NCI-H2081 treated with DMSO at 0.1 percent for 48 hours (cell line): ENCODE measurements around the gene CCDC192.
"Not testable (repeated sequence)": the region's sequence is repeated elsewhere in the genome, so short reads cannot be mapped to it uniquely, and the experiment has no call there.

Experiments used
- DNase-seq: peaks from one replicate; lab custom pipeline; 2025; lab: John Stamatoyannopoulos, UW

Gene CCDC192, protein sequence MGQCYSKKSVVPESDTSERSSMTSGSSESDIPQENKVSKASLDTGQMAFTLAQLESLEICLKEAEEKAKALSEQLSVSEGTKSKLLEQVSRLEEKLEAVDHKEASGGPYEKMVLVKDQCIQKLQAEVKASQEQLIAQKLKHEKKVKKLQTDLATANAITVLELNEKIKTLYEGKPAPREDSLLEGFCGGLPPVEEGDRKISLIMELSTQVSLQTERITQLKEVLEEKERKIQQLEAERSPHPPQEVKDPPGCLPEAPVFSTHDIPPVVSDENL

GRCh38 chr5:127702926-127703561 is at the start of gene CCDC192:
Gene CCDC192 (plus strand): TSS chr5:127703391. CDS start chr5:127703446, 55 bp downstream.
- DNase-seq: no peak

DNA sequence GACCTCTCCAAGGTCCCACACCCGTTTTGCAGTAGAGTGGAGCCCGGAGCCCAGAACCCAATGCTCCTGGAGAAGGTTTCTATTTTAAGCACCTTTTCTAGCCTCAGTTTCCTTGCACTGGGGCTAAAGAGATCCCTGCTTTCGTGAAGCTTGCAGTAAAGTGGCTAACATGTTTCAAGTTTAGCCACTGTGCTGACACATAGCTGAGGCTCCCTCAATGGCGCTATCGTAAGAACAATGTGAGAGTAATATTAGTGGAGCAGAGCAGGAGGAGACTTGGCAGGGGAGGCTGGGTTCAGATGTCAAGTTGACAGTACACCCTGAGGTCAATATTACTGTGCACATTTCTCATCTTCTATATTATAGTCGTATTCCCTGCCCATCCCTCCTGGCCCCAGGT is 46.4 kb upstream of the CCDC192 start:
- DNase-seq: no peak

GRCh38 chr5:127660047-127660733 is 43.0 kb upstream of the CCDC192 start:
- no peak for DNase-seq

- no peak for DNase-seq
These were observed 39.1 kb upstream of the CCDC192 start for GRCh38 chr5:127664093-127664492.

DNA sequence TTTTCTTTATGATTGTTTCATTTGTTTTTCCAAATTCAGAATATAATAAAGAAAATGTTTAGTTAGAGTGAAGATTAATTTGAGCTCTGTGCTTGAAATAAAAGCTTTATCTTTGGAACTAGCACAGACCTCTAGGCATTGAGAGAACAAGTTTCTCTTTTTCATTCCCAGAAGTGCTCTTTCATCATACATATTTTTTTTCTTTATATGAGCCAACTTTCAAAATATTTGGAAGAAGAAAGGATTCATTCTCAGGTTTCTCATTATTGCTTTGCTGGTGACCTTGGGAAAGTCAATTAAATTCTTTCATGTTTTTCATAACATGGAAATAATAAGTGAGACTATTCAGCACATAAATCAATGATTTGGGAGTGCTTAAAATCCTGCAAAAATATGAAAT is 37.5 kb upstream of the CCDC192 start:
- no peak for DNase-seq

DNA sequence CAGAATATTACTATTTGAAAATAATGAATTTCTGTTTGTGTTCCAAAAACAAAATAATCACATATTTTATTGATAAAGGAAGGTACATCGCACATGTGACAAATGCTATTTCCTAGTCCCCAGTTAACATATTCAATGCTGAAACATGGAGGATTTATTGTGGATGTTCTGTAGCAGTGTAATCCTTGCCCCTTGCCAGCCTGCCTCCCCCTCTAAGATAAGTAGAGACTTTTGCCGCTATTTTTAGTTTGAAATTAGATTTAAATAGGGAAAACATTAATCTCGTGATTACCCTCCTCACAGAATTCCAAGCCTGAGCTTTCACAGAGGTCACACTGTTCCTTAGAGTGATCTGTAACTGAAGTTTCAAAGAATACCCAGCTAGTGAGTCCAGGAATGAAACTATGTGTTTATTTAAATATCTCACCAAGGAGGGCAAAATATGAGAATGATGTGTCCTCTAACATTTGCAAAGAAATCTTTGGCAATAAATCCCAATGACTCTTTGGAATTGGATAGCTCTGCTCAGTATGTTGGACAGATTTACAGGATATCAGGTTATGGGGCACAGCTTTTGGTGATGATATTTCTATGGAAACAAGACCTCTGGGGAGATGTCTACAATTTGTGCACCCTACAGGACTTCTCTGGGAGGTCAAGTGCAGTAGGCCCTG is 37.0 kb upstream of the CCDC192 start:
- DNase-seq: no peak

DNA sequence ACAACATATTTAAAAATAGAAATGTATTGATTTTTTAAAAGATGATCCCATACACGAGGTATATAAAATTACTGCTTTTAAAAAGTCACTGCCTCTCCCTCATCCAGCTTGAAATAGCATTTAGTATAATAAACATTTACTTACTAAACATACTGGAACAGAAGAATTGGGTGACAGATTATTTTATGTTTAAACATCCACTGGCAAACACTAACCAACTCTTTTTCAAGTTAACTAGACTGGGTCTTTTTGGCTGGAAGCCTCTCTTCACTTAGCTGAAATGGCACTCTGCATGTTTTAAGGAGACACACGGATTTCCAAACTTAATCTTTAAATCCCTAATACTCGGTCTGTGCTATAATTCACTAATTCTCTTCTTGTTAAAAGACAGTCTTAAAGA is 35.3 kb upstream of the CCDC192 start:
- no peak for DNase-seq

GRCh38 chr5:127671218-127671617 is 32.0 kb upstream of the CCDC192 start:
- no peak for DNase-seq

GRCh38 chr5:127673117-127673800 is 29.9 kb upstream of the CCDC192 start:
- DNase-seq: no peak

- not testable (repeated sequence) for DNase-seq
These were observed 26.2 kb upstream of the CCDC192 start for GRCh38 chr5:127676951-127677350.

DNA sequence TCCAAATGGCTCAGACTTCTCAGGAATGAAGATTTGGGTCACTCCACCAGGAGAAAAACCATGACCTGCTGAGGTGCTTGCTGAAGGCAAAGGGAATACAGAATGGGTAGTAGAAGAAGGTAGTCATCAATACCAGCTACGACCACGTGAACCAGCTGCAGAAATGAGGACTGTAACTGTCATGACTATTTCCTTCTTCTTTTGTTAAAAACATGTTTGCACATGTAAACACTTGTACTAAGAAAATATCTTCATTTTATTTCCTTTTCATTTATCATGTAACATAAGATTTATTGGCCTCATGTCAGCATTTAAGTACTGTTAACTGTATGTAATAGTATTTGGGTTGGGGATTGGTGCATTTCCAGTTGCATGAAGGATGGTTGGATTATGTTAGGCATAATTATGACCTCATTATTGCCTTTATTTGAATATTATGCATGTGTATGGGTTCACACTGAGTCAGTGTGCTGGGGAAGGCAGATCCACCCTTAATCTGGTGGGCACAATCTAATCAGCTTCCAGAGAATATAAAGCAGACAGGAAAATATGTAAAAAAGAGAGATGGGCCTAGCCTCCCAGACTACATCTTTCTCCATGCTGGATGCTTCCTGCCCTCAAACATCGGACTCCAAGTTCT is 23.4 kb upstream of the CCDC192 start:
- DNase-seq: not testable (repeated sequence)

- no peak for DNase-seq
These were observed 22.6 kb upstream of the CCDC192 start for GRCh38 chr5:127680595-127680994.

- no peak for DNase-seq
These were observed 20.2 kb upstream of the CCDC192 start for GRCh38 chr5:127683008-127683407.

- no peak for DNase-seq
These were observed 18.3 kb upstream of the CCDC192 start for GRCh38 chr5:127684726-127685467.

- DNase-seq: no peak
These were observed 17.5 kb upstream of the CCDC192 start for GRCh38 chr5:127685662-127686061.

DNA sequence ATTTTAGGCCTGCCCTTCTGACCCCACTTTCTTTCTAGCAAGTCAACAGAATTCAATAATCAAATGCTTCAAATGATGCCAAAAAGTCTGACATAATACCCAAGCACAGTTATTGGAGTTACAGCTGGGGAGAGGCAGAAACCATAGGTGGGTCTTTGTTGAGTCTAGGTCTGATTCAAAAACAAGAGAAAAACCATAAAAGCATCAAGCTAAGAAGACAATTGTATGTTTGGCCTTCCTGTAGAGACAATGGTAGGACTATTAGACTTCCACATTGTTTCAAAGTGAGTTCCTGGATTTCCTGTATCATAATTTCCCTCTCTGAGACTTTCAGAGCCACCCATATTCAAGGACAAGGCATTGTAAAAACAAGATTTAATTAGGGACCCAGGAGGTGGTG is 16.8 kb upstream of the CCDC192 start:
- DNase-seq: no peak

DNA sequence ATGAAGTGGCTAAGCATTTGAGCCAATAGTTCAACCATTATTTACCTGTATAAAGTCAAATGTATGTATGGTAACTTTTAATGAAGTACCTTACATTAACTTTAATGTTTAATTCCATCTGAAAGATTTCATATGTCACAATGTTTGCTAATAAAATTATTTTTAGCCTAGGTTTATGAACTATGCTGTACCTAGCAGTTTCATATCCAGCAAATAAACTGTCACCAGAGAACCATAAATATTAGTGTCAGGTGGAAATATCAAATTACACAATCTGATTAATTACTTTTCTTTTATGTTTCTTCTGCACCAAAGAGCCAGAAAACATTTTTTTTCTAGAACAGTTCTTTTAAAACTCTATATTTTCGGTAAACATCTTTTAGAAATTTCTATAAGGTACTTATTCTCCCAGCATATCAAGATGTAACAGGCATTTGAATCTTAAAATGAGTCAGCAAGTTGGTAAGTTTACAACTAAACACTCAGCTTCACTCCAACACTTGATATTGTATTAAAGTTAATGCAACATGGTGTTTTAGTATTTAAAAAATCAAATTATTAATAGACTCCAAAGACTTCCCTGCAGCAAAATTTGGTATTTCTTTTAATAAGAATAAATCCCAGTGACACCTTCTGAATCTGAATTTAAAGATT is 8.5 kb upstream of the CCDC192 start:
- no peak for DNase-seq

GRCh38 chr5:127695346-127695745 is 7.8 kb upstream of the CCDC192 start:
- no peak for DNase-seq

- DNase-seq: no peak
These were observed 6.5 kb upstream of the CCDC192 start for GRCh38 chr5:127696683-127697082.

DNA sequence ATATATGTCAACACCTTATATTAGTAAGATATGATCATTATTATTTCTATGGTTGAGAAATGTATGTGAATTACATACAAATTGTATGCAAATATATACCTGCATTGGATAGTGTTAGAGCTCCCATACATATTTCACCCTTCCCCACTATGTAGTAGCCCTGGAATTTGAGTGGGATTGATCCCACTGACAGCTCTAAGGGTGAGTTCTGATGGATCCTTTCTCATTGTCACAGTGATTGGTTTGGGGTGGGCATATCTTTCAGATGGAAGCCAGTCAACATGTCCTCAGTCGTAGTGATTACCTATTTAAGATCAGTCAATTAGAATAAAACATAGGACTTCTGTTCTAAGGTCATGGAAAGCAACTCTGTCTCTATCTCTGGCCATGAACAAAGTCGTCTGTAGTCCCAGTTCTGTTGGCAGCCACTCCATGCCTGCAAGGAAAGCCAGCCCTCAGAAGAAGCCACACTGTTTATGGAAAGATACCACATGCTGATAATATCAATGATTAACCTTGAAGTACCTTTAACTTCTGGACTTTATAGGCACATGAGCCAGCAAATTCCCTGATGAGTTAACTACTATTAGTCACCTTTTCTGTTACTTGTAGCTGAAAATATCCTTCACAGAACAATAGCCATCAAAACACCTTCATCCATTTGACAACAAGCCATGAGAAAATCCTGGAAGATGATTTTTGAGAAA is 5.1 kb upstream of the CCDC192 start:
- no peak for DNase-seq
